ENCODE measurements around the gene HES7.

The HES7 gene

GRCh38 chr17:8152112-8152775, 28.3 kb upstream of the HES7 start, which contains the start of gene PER1:
Gene PER1 (minus strand): TSS chr17:8152404. CDS start chr17:8150706, 1,698 bp downstream.
- H3K9me3 ChIP-seq, result no peaks in the 10 kb centered on the region
- in situ Hi-C loops (cut with MboI; ENCODE audit: low sequenced_read_pairs), result loop anchor here (25.0 kb wide), 1 partner anchor 915 kb away; the partner anchor contains the start of genes DVL2, GABARAP and PHF23
- peaks cover 31% of the 10 kb centered on the region for H3K36me3 ChIP-seq (replicated peaks)
- peaks cover 44% of the 10 kb centered on the region for H3K4me1 ChIP-seq
- peak within 1 kb of the TSS; percentile 59 for H3K4me3 ChIP-seq
- H3K27me3 ChIP-seq (ENCODE audit: low read depth), result no peaks in the 10 kb centered on the region
- peak; percentile 90 to 99 for DNase-seq (ENCODE audit: low spot score in 2 of 2)

DNA sequence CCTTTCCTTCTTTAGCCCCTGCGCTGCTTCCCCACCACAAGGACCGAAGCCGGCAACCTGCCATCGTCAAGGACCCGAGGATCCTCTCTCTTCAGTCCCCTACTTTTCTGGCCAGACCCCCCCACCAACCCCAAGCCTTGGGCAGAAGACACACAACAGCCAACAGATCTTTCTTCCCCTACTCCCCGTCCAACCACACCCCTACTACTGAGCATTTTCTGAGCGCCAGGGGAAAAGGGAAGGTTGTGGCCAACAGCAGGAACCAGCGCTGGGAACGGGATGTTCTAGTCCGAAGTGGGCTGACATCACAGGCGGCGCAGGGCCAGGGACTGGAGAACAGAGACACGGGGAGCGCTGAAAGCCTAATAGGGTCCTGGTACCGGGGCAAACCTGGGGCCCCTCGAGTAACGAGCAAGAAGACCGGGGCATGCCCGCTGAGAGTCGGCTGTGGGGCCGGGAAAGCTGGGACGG, 27.8 kb upstream of the HES7 start:
- DNase-seq (ENCODE audit: low spot score in 2 of 2), result peak in 1 of 2 experiments; percentile 56
- H3K36me3 ChIP-seq (replicated peaks), result peaks cover 36% of the 10 kb centered on the region
- H3K4me3 ChIP-seq, result peak overlapping the region; percentile 59
- H3K27me3 ChIP-seq (ENCODE audit: low read depth), result no peaks in the 10 kb centered on the region
- in situ Hi-C loops (cut with MboI; ENCODE audit: low sequenced_read_pairs), result loop anchor here (25.0 kb wide), 1 partner anchor 914 kb away; the partner anchor contains the start of genes DVL2, GABARAP and PHF23
- H3K4me1 ChIP-seq, result peaks cover 42% of the 10 kb centered on the region
- no peaks in the 10 kb centered on the region for H3K9me3 ChIP-seq

- Histone ChIP-seq H3K36me3 (replicated peaks) (peaks cover 41% of the 10 kb centered on the region), H3K9me3 (no peaks in the 10 kb centered on the region), H3K27me3 (ENCODE audit: low read depth) (no peaks in the 10 kb centered on the region), H3K4me1 (peaks cover 42% of the 10 kb centered on the region), H3K4me3 (peak overlapping the region; percentile 59)
- in situ Hi-C loops (cut with MboI; ENCODE audit: low sequenced_read_pairs), result loop anchor here (25.0 kb wide), 1 partner anchor 914 kb away; the partner anchor contains the start of genes DVL2, GABARAP and PHF23
- peak in 1 of 2 experiments; percentile 84 for DNase-seq (ENCODE audit: low spot score in 2 of 2)
These were observed 27.3 kb upstream of the HES7 start for GRCh38 chr17:8151120-8151640.

- Histone ChIP-seq H3K4me3 (peak overlapping the region; percentile 59), H3K27me3 (ENCODE audit: low read depth) (no peaks in the 10 kb centered on the region), H3K4me1 (peaks cover 35% of the 10 kb centered on the region), H3K36me3 (replicated peaks) (peaks cover 47% of the 10 kb centered on the region), H3K9me3 (no peaks in the 10 kb centered on the region)
- in situ Hi-C loops (cut with MboI; ENCODE audit: low sequenced_read_pairs), result loop anchor here (25.0 kb wide), 1 partner anchor 913 kb away; the partner anchor contains the start of genes DVL2, GABARAP and PHF23
- DNase-seq (ENCODE audit: low spot score in 2 of 2), result no peak
These were observed 26.6 kb upstream of the HES7 start for GRCh38 chr17:8150194-8151119.

DNA sequence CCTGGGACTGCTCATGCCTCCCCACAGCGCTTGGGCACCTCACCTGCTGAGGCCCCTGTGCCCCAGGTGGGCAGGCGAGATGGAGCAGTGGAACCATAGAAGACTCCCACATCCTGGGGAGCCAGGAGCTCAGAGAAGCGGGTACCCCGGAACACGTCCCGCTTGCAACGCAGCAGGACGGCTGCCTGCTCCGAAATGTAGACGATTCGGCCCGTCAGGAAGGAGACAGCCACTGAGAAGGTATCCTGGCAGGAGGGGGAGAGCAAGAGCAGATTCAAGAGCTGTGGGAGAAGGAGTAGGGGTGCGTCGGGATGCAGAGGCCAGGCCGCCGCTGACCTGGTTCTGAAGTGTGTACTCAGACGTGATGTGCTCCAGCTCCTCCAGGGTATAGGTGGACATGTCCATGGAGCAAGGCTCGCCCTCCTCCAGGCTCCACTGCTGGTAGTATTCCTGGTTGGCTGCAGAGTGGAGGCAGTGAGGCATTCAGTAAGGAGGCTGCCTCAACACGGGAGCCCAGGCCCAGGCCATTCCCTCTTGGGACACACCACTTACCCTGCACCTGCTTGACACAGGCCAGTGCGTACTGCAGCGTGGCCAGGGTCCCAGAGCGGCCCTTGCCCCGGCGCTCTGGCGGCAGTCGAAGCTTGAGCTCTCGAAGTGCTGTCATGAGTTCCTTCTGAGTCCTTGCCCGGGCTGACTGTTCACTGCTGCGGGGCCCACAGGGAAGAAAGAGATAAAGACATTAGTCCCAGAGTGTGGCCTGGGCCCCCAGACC, 25.7 kb upstream of the HES7 start:
- Histone ChIP-seq H3K27me3 (ENCODE audit: low read depth) (no peaks in the 10 kb centered on the region), H3K4me3 (no peak overlapping the region), H3K4me1 (peaks cover 29% of the 10 kb centered on the region), H3K36me3 (replicated peaks) (peaks cover 48% of the 10 kb centered on the region), H3K9me3 (no peaks in the 10 kb centered on the region)
- no peak for DNase-seq (ENCODE audit: low spot score in 2 of 2)
- in situ Hi-C loops (cut with MboI; ENCODE audit: low sequenced_read_pairs), result loop anchor here (25.0 kb wide), 1 partner anchor 912 kb away; the partner anchor contains the start of genes DVL2, GABARAP and PHF23

DNA sequence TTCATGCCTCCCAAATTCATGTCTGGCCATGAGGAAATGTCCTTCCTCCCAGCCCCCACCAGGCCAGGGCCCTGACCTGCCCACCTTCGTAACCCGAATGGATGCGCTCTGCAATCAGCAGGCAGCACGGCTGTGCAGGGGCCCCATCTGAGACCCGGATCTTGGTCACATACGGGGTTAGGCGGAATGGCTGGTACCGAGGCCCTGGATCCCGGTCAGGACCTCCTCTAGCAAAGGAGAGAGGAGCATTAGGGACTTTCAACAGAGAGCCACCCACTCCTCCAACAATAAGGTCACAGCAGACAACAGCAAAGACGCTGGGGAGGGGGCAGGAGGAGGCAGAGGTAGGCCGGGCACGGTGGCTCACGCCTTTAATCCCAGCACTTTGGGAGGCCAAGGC, 24.7 kb upstream of the HES7 start:
- peaks cover 18% of the 10 kb centered on the region for H3K4me1 ChIP-seq
- H3K9me3 ChIP-seq, result no peaks in the 10 kb centered on the region
- no peaks in the 10 kb centered on the region for H3K27me3 ChIP-seq (ENCODE audit: low read depth)
- in situ Hi-C loops (cut with MboI; ENCODE audit: low sequenced_read_pairs), result no loop called here
- H3K4me3 ChIP-seq, result no peak overlapping the region
- H3K36me3 ChIP-seq (replicated peaks), result peaks cover 57% of the 10 kb centered on the region
- no peak for DNase-seq (ENCODE audit: low spot score in 2 of 2)

DNA sequence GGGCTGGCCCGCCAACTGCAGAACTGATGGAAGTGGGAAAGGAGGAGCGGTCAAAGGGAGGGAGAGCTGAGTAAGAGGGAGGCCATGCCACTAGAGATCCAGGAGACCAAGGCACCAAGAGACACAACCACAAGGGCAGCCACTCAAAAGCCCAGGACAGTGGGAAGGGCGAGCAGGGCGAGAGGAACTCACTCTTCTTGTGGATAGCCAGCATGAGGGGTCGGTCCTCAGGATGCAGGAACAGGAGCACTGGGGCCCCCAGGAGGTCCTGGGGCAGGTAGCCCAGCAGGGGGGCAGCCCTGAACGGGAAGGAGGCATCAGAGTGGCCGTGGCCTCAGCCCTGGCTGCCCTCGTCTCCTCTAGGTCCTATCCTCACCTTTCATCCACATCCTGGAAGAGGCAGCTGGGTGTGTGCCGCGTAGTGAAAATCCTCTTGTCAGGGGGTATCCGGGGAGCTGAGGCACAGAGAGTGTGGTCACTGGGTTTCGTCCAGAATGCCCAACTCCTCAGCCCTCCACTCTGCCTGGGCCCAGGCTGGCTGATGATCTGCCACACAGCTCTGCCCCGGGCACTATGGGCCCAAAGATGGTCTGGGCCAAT, 24.0 kb upstream of the HES7 start:
- H3K36me3 ChIP-seq (replicated peaks), result peaks cover 57% of the 10 kb centered on the region
- in situ Hi-C loops (cut with MboI; ENCODE audit: low sequenced_read_pairs), result no loop called here
- H3K27me3 ChIP-seq (ENCODE audit: low read depth), result no peaks in the 10 kb centered on the region
- H3K4me3 ChIP-seq, result no peak overlapping the region
- no peaks in the 10 kb centered on the region for H3K9me3 ChIP-seq
- H3K4me1 ChIP-seq, result peaks cover 12% of the 10 kb centered on the region
- DNase-seq (ENCODE audit: low spot score in 2 of 2), result no peak

DNA sequence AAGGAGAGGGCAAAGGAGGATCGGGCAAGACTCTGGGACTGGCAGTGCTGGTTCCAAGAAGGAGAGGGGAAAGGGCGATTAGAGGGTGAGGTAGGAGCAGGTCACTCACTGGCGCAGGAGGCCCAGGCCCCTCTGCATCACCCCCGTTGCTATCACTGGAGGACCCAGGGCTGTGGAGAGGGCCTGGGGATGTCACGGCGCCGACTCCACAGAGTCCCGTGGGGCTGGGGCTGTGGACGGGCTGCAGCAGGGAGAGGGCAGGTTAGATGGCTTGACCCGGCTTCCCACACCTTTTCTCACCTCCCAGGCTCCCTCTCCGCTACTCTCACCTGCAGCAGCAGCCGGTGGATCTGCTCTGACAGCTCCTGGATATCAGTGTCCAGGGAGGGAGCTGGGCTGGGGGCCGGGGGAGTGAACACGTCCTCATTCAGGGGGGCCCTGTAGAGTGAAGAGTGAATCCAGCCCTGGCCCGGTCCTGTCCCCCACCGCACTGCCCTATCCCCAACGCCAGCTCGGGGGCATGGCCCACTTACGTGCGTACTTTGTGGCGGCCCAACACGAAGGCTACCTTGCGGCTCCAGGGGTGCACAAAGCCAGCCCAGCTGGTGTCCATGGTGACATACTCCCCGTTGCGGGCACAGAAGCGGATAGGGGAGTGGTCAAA, 23.4 kb upstream of the HES7 start:
- Histone ChIP-seq H3K4me1 (peaks cover 6% of the 10 kb centered on the region), H3K9me3 (no peaks in the 10 kb centered on the region), H3K4me3 (no peak overlapping the region), H3K27me3 (ENCODE audit: low read depth) (no peaks in the 10 kb centered on the region), H3K36me3 (replicated peaks) (peaks cover 63% of the 10 kb centered on the region)
- DNase-seq (ENCODE audit: low spot score in 2 of 2), result no peak
- in situ Hi-C loops (cut with MboI; ENCODE audit: low sequenced_read_pairs), result no loop called here

- Histone ChIP-seq H3K36me3 (replicated peaks) (peaks cover 67% of the 10 kb centered on the region), H3K4me1 (peaks cover 6% of the 10 kb centered on the region), H3K9me3 (no peaks in the 10 kb centered on the region), H3K27me3 (ENCODE audit: low read depth) (no peaks in the 10 kb centered on the region), H3K4me3 (no peak overlapping the region)
- in situ Hi-C loops (cut with MboI; ENCODE audit: low sequenced_read_pairs), result no loop called here
- DNase-seq (ENCODE audit: low spot score in 2 of 2), result no peak
These were observed 22.7 kb upstream of the HES7 start for GRCh38 chr17:8146381-8147140.

DNA sequence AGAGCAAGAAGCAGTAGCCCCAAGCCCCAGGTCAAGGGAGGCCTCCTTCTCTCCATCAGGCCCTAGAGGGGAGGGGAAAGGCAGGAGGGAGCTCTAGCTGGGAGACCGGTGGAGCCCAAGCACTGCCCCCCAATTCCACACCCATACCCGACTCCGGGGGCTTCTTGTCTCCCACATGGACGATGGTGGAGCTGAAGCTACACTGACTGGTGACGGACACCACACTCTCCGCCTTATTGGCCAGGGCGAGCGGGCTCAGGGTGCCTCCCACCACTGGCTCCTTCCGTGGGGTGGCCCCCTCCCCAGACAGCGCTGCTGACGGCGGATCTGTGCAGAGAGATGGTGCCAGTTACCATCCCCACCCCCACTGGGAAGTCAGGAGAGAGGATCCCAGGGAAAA, 21.9 kb upstream of the HES7 start:
- in situ Hi-C loops (cut with MboI; ENCODE audit: low sequenced_read_pairs), result no loop called here
- Histone ChIP-seq H3K36me3 (replicated peaks) (peaks cover 72% of the 10 kb centered on the region), H3K27me3 (ENCODE audit: low read depth) (no peaks in the 10 kb centered on the region), H3K9me3 (no peaks in the 10 kb centered on the region), H3K4me3 (no peak overlapping the region), H3K4me1 (peaks cover 1% of the 10 kb centered on the region; the same call in 1 of the 2 replicates)
- no peak for DNase-seq (ENCODE audit: low spot score in 2 of 2)

DNA sequence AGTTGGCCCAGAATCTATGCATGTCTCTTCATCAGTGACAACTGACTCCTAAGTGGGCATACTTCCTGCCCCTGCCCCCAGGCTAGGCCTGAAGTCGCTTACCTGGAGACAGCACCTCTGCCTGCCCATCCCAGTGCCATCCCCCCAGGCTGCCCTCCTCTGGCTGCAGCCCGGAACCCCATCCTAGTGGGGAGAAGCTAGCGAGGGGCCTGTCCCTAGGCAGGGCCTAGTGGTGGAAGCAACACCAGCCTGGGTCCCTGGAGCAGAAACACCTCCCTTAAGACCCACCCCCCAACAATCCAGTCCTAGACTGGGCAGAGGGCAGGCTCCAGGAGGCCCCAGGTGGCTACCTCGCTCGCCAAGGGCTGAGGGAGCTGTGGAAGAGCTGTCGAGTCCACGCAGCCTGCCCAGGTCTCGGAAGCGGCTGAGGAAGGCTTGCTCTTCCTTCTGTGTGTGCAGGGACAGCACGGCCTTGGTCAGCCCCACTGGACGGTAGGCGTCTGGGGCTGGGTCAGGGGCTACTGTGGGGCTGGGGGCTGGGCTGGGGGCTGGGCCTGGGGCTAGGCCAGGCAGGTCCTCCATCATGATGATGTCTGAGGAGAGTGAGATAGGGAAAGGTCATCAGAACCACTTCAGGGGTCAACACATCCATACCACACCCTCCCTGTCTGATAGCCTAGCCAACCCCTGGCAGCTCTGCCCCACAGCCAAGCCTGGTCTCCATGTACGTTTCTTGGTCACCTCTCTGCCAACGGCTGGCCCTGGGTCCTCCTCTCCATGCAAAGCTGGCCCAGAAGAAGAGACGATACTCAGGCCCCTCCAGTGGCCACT, 20.7 kb upstream of the HES7 start:
- no peaks in the 10 kb centered on the region for H3K4me1 ChIP-seq
- no peak overlapping the region for H3K4me3 ChIP-seq
- DNase-seq (ENCODE audit: low spot score in 2 of 2), result no peak
- H3K9me3 ChIP-seq, result no peaks in the 10 kb centered on the region
- H3K36me3 ChIP-seq (replicated peaks), result peaks cover 73% of the 10 kb centered on the region
- in situ Hi-C loops (cut with MboI; ENCODE audit: low sequenced_read_pairs), result no loop called here
- no peaks in the 10 kb centered on the region for H3K27me3 ChIP-seq (ENCODE audit: low read depth)
